ENCODE data around the gene TATDN2. TPM values are rescaled to one million over a fixed set of nuclear protein-coding genes. Genes with fewer than 3 reads are reported as not detected.
"Not testable (repeated sequence)": the region's sequence is repeated elsewhere in the genome, so short reads cannot be mapped to it uniquely, and the experiment has no call there.

Gene TATDN2
- total RNA-seq, 2 donors from 2014 or later = 29.5 to 38.7 TPM

DNA sequence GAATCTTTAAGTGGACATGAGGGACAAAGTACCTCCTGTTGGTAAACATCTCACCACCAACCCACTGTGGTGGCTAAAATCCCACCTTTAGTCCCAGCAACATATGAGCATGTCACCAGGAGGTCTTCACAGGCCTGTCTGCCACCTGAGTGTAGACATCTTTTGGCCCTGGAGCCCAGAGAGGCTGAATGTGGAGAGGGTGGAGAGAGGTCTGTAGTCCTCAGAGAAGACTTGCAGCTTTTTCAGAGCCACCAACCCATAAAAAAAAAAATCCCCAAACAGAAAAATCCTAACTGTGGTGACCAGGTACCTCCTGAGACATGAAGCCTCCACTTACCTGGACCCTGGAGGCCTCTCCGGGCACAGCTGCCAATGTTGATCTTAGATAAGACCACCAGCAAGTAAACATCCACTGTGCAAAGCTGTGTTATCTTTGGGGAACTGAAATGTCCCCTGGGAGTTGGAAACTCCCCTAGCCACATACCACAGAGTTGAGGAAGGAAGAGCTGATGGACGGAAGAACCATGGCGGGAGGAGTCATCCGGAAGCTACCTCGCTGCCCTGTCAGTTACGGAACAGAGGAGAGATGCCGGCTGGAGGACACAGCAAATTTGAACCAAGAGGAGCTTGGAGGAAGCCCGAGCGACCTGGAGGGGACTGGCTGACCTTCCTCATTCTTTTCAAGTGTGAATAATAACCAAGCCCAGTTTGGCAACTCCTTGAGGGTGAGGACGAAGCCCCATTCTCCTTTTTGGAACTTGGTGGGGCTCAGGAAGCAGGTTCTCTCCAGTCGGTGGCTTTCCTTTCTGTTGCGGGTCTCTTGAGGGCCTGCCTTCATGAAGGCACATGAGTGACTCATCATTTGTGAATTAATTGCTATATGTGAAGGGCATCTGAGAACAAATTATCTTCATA lies 44.5 kb downstream of the TATDN2 start, which contains the start of gene GHRL:
TSS of gene GHRL (minus strand) at position 443 of the 915 bp plus-strand sequence. CDS start 2,767 bp downstream, outside the sequence.
- no peak for TF ChIP-seq CTCF (IDR thresholded peaks at IDR 0.05)
- H3K27ac ChIP-seq = peak within 1 kb of the TSS in 1 of 2 donors; percentile 30
- no peaks in the 10 kb centered on the region for H3K9me3 ChIP-seq
- DNase-seq (ENCODE audit: low spot score) (no peak), ATAC-seq (ENCODE audit: insufficient number of reproducible peaks, low FRiP score, low read depth) (no peak)
- H3K27me3 ChIP-seq (replicated peaks; ENCODE audit: insufficient read depth) = no peaks in the 10 kb centered on the region
- peak within 1 kb of the TSS; percentile 16 for H3K4me3 ChIP-seq
- peaks cover 5 to 7% of the 10 kb centered on the region in 2 donors for H3K4me1 ChIP-seq (ENCODE audit: control insufficient read depth in 1 of 2, low read depth in 2 of 2)
- peaks cover 2% of the 10 kb centered on the region for H3K36me3 ChIP-seq

DNA sequence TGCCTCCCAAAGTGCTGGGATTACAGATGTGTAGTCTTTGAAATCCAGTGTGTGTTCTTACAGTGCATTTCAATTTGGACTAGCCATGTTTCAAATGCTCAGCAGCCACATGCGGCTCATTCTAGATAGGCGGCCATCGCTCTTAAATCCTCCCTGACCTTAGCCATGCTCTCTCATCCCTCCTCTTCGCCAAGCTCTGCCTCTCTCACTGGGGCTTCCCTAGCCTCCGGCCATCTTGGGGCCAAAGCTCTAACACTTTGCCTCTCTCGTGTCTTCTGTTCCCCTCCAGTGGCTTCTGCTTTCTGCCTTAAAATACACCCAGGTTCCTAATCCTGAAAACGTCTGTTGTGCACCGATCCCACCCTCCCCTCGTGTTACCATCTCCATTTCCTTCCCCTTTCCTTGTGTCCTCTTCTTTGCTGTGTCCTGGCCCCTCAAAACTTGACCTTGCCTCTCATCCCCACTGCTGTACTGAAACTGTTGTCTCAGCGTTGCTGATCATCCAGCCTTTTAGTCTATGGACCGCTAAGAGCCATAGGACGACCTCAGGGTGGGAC lies 45.8 kb downstream of the TATDN2 start:
- no peak for DNase-seq (ENCODE audit: low spot score)

GRCh38 chr3:10298064-10298463 lies 49.8 kb downstream of the TATDN2 start:
- not testable (repeated sequence) for ATAC-seq (ENCODE audit: insufficient number of reproducible peaks, low FRiP score, low read depth); H3K4me1 ChIP-seq (ENCODE audit: control insufficient read depth in 1 of 2, low read depth in 2 of 2); H3K9me3 ChIP-seq; DNase-seq (ENCODE audit: low spot score); H3K27me3 ChIP-seq (replicated peaks; ENCODE audit: insufficient read depth); H3K4me3 ChIP-seq; H3K27ac ChIP-seq
- peaks cover 30% of the 10 kb centered on the region for H3K36me3 ChIP-seq

More for the DNA sequence above, 45.8 kb downstream of the TATDN2 start:
- Histone ChIP-seq H3K4me1 (ENCODE audit: control insufficient read depth in 1 of 2, low read depth in 2 of 2) (peaks cover 5 to 7% of the 10 kb centered on the region in 2 donors), H3K27me3 (replicated peaks; ENCODE audit: insufficient read depth) (no peaks in the 10 kb centered on the region), H3K36me3 (peaks cover 2% of the 10 kb centered on the region), H3K9me3 (no peaks in the 10 kb centered on the region), H3K4me3 (no peak overlapping the region), H3K27ac (no peak overlapping the region)
- no peak for TF ChIP-seq CTCF (IDR thresholded peaks at IDR 0.05)
- ATAC-seq (ENCODE audit: insufficient number of reproducible peaks, low FRiP score, low read depth) = no peak

DNA sequence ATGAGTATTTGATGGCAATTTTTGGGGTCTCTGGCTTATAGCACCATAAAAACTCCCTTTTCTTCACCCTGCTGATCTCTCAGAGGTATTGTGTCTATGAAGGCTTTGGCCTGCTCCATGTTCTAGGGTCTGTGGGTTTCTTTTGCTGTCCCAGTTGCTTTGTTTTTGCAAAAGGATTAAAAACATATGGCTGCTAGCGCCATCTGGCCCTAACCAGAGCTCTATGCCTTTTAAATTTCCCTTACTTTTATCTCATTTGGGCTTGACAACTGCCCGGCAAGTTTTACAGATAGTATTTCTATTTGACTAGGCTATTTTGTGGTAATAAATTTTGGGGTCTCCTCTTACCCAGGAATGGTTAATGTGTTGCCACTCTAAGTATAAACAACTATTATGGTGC lies 50.9 kb downstream of the TATDN2 start:
- Histone ChIP-seq H3K4me1 (ENCODE audit: control insufficient read depth in 1 of 2, low read depth in 2 of 2) (peaks cover 0 to 7% of the 10 kb centered on the region in 2 donors), H3K4me3 (no peak overlapping the region), H3K9me3 (no peaks in the 10 kb centered on the region), H3K27ac (no peak overlapping the region), H3K36me3 (peaks cover 41% of the 10 kb centered on the region), H3K27me3 (replicated peaks; ENCODE audit: insufficient read depth) (no peaks in the 10 kb centered on the region)
- no peak for ATAC-seq (ENCODE audit: insufficient number of reproducible peaks, low FRiP score, low read depth)
- no peak for TF ChIP-seq CTCF (IDR thresholded peaks at IDR 0.05)
- no peak for DNase-seq (ENCODE audit: low spot score)

- Histone ChIP-seq H3K4me3 (no peak overlapping the region), H3K9me3 (no peaks in the 10 kb centered on the region), H3K4me1 (ENCODE audit: control insufficient read depth in 1 of 2, low read depth in 2 of 2) (peaks cover 0 to 7% of the 10 kb centered on the region in 2 donors), H3K27ac (no peak overlapping the region), H3K27me3 (replicated peaks; ENCODE audit: insufficient read depth) (no peaks in the 10 kb centered on the region), H3K36me3 (peaks cover 45% of the 10 kb centered on the region)
- no peak for ATAC-seq (ENCODE audit: insufficient number of reproducible peaks, low FRiP score, low read depth)
- no peak for DNase-seq (ENCODE audit: low spot score)
- no peak for TF ChIP-seq CTCF (IDR thresholded peaks at IDR 0.05)
These were observed 51.4 kb downstream of the TATDN2 start for GRCh38 chr3:10299679-10300078.

Data from thoracic aorta (tissue), 2 donors.